Measurements from ENCODE around the gene RRAS2.
"Not testable (repeated sequence)": the region's sequence is repeated elsewhere in the genome, so short reads cannot be mapped to it uniquely, and the experiment has no call there.

RRAS2 gene

GRCh38 chr11:14358729-14359439, at the start of gene RRAS2:
RRAS2 (minus strand) TSS chr11:14359183; CDS start chr11:14358870, 313 bp downstream.
- TF ChIP-seq CTCF (IDR thresholded peaks at IDR 0.05; ENCODE audit: low read depth, low read length) = no peak
- H3K4me3 ChIP-seq (ENCODE audit: low read depth, low read length) = peak within 1 kb of the TSS; percentile 69

DNA sequence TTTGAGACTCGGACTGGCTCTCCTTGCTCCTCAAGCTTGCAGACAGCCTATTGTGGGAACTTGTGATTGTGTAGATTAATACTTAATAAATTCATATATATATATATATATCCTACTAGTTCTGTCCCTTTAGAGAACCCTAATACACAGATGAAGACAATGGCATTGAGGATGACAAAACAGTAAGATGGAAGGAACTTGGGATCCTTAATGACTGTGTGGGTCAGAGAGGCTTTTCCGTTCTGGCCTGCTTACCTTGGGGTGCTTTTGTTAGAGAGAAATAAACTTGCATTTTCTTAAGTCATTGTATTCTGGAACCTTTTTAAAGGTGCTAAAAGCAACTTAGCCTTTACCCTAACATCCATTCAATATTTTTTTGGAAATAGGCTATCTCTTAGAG, 49.6 kb upstream of the RRAS2 start:
- H3K4me3 ChIP-seq (ENCODE audit: low read depth, low read length) = no peak overlapping the region
- no peak for TF ChIP-seq CTCF (IDR thresholded peaks at IDR 0.05; ENCODE audit: low read depth, low read length)

- H3K4me3 ChIP-seq (ENCODE audit: low read depth, low read length) = not testable (repeated sequence)
Observed at GRCh38 chr11:14406116-14406515, 47.1 kb upstream of the RRAS2 start.

DNA sequence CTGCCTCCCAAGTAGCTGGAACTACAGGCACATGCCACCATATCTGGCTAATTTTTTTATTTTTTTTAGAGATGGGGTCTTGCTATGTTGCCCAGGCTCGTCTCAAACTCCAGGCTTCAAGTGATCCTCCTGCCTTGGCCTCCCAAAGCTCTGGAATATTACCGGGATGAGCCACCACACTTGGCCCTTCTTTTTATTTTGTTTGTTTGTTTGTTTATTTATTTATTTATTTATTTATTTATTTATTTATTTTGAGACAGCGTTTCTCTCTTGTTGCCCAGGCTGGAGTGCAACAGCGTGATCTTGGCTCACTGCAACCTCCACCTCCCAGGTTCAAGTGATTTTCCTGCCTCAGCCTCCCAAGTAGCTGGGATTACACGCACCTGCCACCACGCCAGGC, 44.5 kb upstream of the RRAS2 start:
- H3K4me3 ChIP-seq (ENCODE audit: low read depth, low read length) = not testable (repeated sequence)

- H3K4me3 ChIP-seq (ENCODE audit: low read depth, low read length) = no peak overlapping the region
- TF ChIP-seq CTCF (IDR thresholded peaks at IDR 0.05; ENCODE audit: low read depth, low read length) = no peak
Observed at GRCh38 chr11:14399087-14399486, 40.1 kb upstream of the RRAS2 start.

GRCh38 chr11:14396273-14396672, 37.3 kb upstream of the RRAS2 start:
- TF ChIP-seq CTCF (IDR thresholded peaks at IDR 0.05; ENCODE audit: low read depth, low read length) = no peak
- no peak overlapping the region for H3K4me3 ChIP-seq (ENCODE audit: low read depth, low read length)

DNA sequence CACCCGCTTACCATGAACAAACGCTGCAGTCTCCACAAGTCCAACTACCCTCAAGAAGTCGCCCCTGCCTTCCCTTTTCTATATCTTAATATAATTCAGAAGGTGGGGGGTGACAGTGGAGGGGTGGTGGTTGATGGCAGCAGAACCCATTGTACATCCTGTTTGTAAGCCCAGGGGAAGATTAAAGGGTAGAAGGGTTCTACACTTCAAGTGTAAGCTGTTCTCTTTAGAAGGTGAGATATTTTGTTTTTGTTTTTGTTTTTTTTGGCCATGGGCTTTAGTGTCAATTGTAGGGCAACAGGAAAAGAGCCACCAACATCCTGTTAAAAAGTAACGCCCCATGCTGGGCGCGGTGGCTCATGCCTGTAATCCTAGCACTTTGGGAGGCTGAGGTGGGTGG, 34.9 kb upstream of the RRAS2 start:
- H3K4me3 ChIP-seq (ENCODE audit: low read depth, low read length) = no peak overlapping the region
- no peak for TF ChIP-seq CTCF (IDR thresholded peaks at IDR 0.05; ENCODE audit: low read depth, low read length)

DNA sequence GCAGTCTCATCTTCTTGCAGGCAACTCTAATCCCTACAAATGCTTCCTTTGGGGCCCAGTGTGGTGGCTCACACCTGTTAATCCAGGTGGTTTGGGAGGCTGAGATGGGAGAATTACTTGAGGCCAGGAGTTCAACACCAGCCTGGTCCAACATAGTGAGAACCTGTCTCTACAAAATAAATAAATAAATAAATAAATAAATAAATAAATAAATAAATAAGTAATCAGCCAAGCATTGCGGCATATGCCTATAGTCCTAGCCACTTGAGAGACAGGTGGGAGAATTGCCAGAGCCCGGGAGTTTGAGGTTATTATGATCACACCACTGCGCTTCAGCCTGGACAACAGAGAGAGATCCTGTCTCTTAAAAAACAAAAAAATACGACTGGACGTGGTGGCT, 34.1 kb upstream of the RRAS2 start:
- TF ChIP-seq CTCF (IDR thresholded peaks at IDR 0.05; ENCODE audit: low read depth, low read length) = no peak

More for the DNA sequence above, 34.1 kb upstream of the RRAS2 start:
- H3K4me3 ChIP-seq (ENCODE audit: low read depth, low read length) = no peak overlapping the region

Measured in WI38 (cell line).